Measurements from ENCODE around the gene ATRNL1.

Gene ATRNL1

GRCh38 chr10:115117301-115117700, 24.1 kb downstream of the ATRNL1 start:
- Histone ChIP-seq H3K27me3 (ENCODE audit: control insufficient read depth, insufficient read depth, low read length, poor library complexity, severe bottlenecking) (no peaks in the 10 kb centered on the region), H3K36me3 (ENCODE audit: control insufficient read depth, insufficient read depth, low read length) (no peaks in the 10 kb centered on the region), H3K27ac (ENCODE audit: insufficient read depth, low read depth, low read length, poor library complexity, severe bottlenecking) (no peak overlapping the region), H3K9me3 (ENCODE audit: control insufficient read depth, low read length) (no peaks in the 10 kb centered on the region), H3K4me3 (ENCODE audit: insufficient read depth, low read depth, low read length) (no peak overlapping the region), H3K4me1 (ENCODE audit: control insufficient read depth, insufficient read depth, low read length) (no peaks in the 10 kb centered on the region)
- 86 to 94% methylated on average over 3 of the region's 3 CpGs for WGBS, 2 experiments

GRCh38 chr10:115118346-115118745, 25.2 kb downstream of the ATRNL1 start:
- Histone ChIP-seq H3K36me3 (ENCODE audit: control insufficient read depth, insufficient read depth, low read length) (no peaks in the 10 kb centered on the region), H3K27ac (ENCODE audit: insufficient read depth, low read depth, low read length, poor library complexity, severe bottlenecking) (no peak overlapping the region), H3K4me3 (ENCODE audit: insufficient read depth, low read depth, low read length) (no peak overlapping the region), H3K9me3 (ENCODE audit: control insufficient read depth, low read length) (no peaks in the 10 kb centered on the region), H3K27me3 (ENCODE audit: control insufficient read depth, insufficient read depth, low read length, poor library complexity, severe bottlenecking) (no peaks in the 10 kb centered on the region), H3K4me1 (ENCODE audit: control insufficient read depth, insufficient read depth, low read length) (no peaks in the 10 kb centered on the region)
- WGBS, 2 experiments = 85 to 96% methylated on average over 1 of the region's 1 CpG

GRCh38 chr10:115125505-115125904, 32.3 kb downstream of the ATRNL1 start:
- Histone ChIP-seq H3K4me3 (ENCODE audit: insufficient read depth, low read depth, low read length) (no peak overlapping the region), H3K4me1 (ENCODE audit: control insufficient read depth, insufficient read depth, low read length) (no peaks in the 10 kb centered on the region), H3K27me3 (ENCODE audit: control insufficient read depth, insufficient read depth, low read length, poor library complexity, severe bottlenecking) (no peaks in the 10 kb centered on the region), H3K36me3 (ENCODE audit: control insufficient read depth, insufficient read depth, low read length) (no peaks in the 10 kb centered on the region), H3K9me3 (ENCODE audit: control insufficient read depth, low read length) (no peaks in the 10 kb centered on the region), H3K27ac (ENCODE audit: insufficient read depth, low read depth, low read length, poor library complexity, severe bottlenecking) (no peak overlapping the region)
- WGBS, 2 experiments = 94 to 95% methylated on average over 3 to 4 of the region's 4 CpGs

GRCh38 chr10:115129752-115130151, 36.6 kb downstream of the ATRNL1 start:
- Histone ChIP-seq H3K27me3 (ENCODE audit: control insufficient read depth, insufficient read depth, low read length, poor library complexity, severe bottlenecking) (no peaks in the 10 kb centered on the region), H3K27ac (ENCODE audit: insufficient read depth, low read depth, low read length, poor library complexity, severe bottlenecking) (no peak overlapping the region), H3K4me3 (ENCODE audit: insufficient read depth, low read depth, low read length) (no peak overlapping the region), H3K36me3 (ENCODE audit: control insufficient read depth, insufficient read depth, low read length) (no peaks in the 10 kb centered on the region), H3K9me3 (ENCODE audit: control insufficient read depth, low read length) (no peaks in the 10 kb centered on the region), H3K4me1 (ENCODE audit: control insufficient read depth, insufficient read depth, low read length) (no peaks in the 10 kb centered on the region)

GRCh38 chr10:115136616-115137015, 43.5 kb downstream of the ATRNL1 start:
- H3K4me1 ChIP-seq (ENCODE audit: control insufficient read depth, insufficient read depth, low read length) = no peaks in the 10 kb centered on the region
- no peak overlapping the region for H3K4me3 ChIP-seq (ENCODE audit: insufficient read depth, low read depth, low read length)
- H3K9me3 ChIP-seq (ENCODE audit: control insufficient read depth, low read length) = no peaks in the 10 kb centered on the region
- H3K27ac ChIP-seq (ENCODE audit: insufficient read depth, low read depth, low read length, poor library complexity, severe bottlenecking) = no peak overlapping the region
- no peaks in the 10 kb centered on the region for H3K27me3 ChIP-seq (ENCODE audit: control insufficient read depth, insufficient read depth, low read length, poor library complexity, severe bottlenecking)
- H3K36me3 ChIP-seq (ENCODE audit: control insufficient read depth, insufficient read depth, low read length) = no peaks in the 10 kb centered on the region

GRCh38 chr10:115141254-115141653, 48.1 kb downstream of the ATRNL1 start:
- no peak overlapping the region for H3K27ac ChIP-seq (ENCODE audit: insufficient read depth, low read depth, low read length, poor library complexity, severe bottlenecking)
- no peaks in the 10 kb centered on the region for H3K27me3 ChIP-seq (ENCODE audit: control insufficient read depth, insufficient read depth, low read length, poor library complexity, severe bottlenecking)
- H3K9me3 ChIP-seq (ENCODE audit: control insufficient read depth, low read length) = no peaks in the 10 kb centered on the region
- H3K36me3 ChIP-seq (ENCODE audit: control insufficient read depth, insufficient read depth, low read length) = no peaks in the 10 kb centered on the region
- H3K4me3 ChIP-seq (ENCODE audit: insufficient read depth, low read depth, low read length) = no peak overlapping the region
- H3K4me1 ChIP-seq (ENCODE audit: control insufficient read depth, insufficient read depth, low read length) = no peaks in the 10 kb centered on the region

GRCh38 chr10:115157357-115157756, 64.2 kb downstream of the ATRNL1 start:
- no peaks in the 10 kb centered on the region for H3K9me3 ChIP-seq (ENCODE audit: control insufficient read depth, low read length)
- WGBS, 2 experiments = 84 to 90% methylated on average over 1 to 2 of the region's 2 CpGs
- H3K27me3 ChIP-seq (ENCODE audit: control insufficient read depth, insufficient read depth, low read length, poor library complexity, severe bottlenecking) = no peaks in the 10 kb centered on the region
- no peaks in the 10 kb centered on the region for H3K4me1 ChIP-seq (ENCODE audit: control insufficient read depth, insufficient read depth, low read length)
- H3K36me3 ChIP-seq (ENCODE audit: control insufficient read depth, insufficient read depth, low read length) = no peaks in the 10 kb centered on the region
- H3K4me3 ChIP-seq (ENCODE audit: insufficient read depth, low read depth, low read length) = no peak overlapping the region
- H3K27ac ChIP-seq (ENCODE audit: insufficient read depth, low read depth, low read length, poor library complexity, severe bottlenecking) = no peak overlapping the region

GRCh38 chr10:115163129-115163528, 70.0 kb downstream of the ATRNL1 start:
- Histone ChIP-seq H3K27ac (ENCODE audit: insufficient read depth, low read depth, low read length, poor library complexity, severe bottlenecking) (no peak overlapping the region), H3K27me3 (ENCODE audit: control insufficient read depth, insufficient read depth, low read length, poor library complexity, severe bottlenecking) (no peaks in the 10 kb centered on the region), H3K4me3 (ENCODE audit: insufficient read depth, low read depth, low read length) (no peak overlapping the region), H3K9me3 (ENCODE audit: control insufficient read depth, low read length) (no peaks in the 10 kb centered on the region), H3K4me1 (ENCODE audit: control insufficient read depth, insufficient read depth, low read length) (no peaks in the 10 kb centered on the region), H3K36me3 (ENCODE audit: control insufficient read depth, insufficient read depth, low read length) (no peaks in the 10 kb centered on the region)
- 92 to 98% methylated on average over 4 to 5 of the region's 5 CpGs for WGBS, 2 experiments

- no peaks in the 10 kb centered on the region for H3K4me1 ChIP-seq (ENCODE audit: control insufficient read depth, insufficient read depth, low read length)
- no peaks in the 10 kb centered on the region for H3K9me3 ChIP-seq (ENCODE audit: control insufficient read depth, low read length)
- no peaks in the 10 kb centered on the region for H3K36me3 ChIP-seq (ENCODE audit: control insufficient read depth, insufficient read depth, low read length)
- no peak overlapping the region for H3K27ac ChIP-seq (ENCODE audit: insufficient read depth, low read depth, low read length, poor library complexity, severe bottlenecking)
- no peak overlapping the region for H3K4me3 ChIP-seq (ENCODE audit: insufficient read depth, low read depth, low read length)
- no peaks in the 10 kb centered on the region for H3K27me3 ChIP-seq (ENCODE audit: control insufficient read depth, insufficient read depth, low read length, poor library complexity, severe bottlenecking)
- 73 to 97% methylated on average over 1 to 2 of the region's 2 CpGs for WGBS, 2 experiments
These were observed 71.1 kb downstream of the ATRNL1 start for GRCh38 chr10:115164220-115164619.

GRCh38 chr10:115167751-115168150, 74.6 kb downstream of the ATRNL1 start:
- Histone ChIP-seq H3K27ac (ENCODE audit: insufficient read depth, low read depth, low read length, poor library complexity, severe bottlenecking) (no peak overlapping the region), H3K4me3 (ENCODE audit: insufficient read depth, low read depth, low read length) (no peak overlapping the region), H3K4me1 (ENCODE audit: control insufficient read depth, insufficient read depth, low read length) (no peaks in the 10 kb centered on the region), H3K36me3 (ENCODE audit: control insufficient read depth, insufficient read depth, low read length) (no peaks in the 10 kb centered on the region), H3K9me3 (ENCODE audit: control insufficient read depth, low read length) (no peaks in the 10 kb centered on the region), H3K27me3 (ENCODE audit: control insufficient read depth, insufficient read depth, low read length, poor library complexity, severe bottlenecking) (no peaks in the 10 kb centered on the region)
- 83 to 92% methylated on average over 2 of the region's 2 CpGs for WGBS, 2 experiments

GRCh38 chr10:115171392-115171960, 78.3 kb downstream of the ATRNL1 start:
- Histone ChIP-seq H3K27me3 (ENCODE audit: control insufficient read depth, insufficient read depth, low read length, poor library complexity, severe bottlenecking) (no peaks in the 10 kb centered on the region), H3K9me3 (ENCODE audit: control insufficient read depth, low read length) (no peaks in the 10 kb centered on the region), H3K27ac (ENCODE audit: insufficient read depth, low read depth, low read length, poor library complexity, severe bottlenecking) (no peak overlapping the region), H3K4me1 (ENCODE audit: control insufficient read depth, insufficient read depth, low read length) (no peaks in the 10 kb centered on the region), H3K4me3 (ENCODE audit: insufficient read depth, low read depth, low read length) (no peak overlapping the region), H3K36me3 (ENCODE audit: control insufficient read depth, insufficient read depth, low read length) (no peaks in the 10 kb centered on the region)
- WGBS, 2 experiments = 38% methylated on average over 1 of the region's 1 CpG; no CpG with 5 or more reads in 1 of the 2 experiments
